Measurements from ENCODE around the gene C1QL1. TPM values are rescaled to one million over a fixed set of nuclear protein-coding genes. Genes with fewer than 3 reads are reported as not detected.

The C1QL1 gene
- total and polyA plus RNA-seq, 2 of the 13 experiments (the other 11 are each of a cell fraction or from before 2014, with no cell fraction given), result 0.11 TPM

- no peak for TF ChIP-seq ZNF280D (CRISPR knock-in tag; IDR thresholded peaks at IDR 0.05)
- TF ChIP-seq REST (IDR thresholded peaks at IDR 0.05; ENCODE audit: borderline replicate concordance in 1 of 2, low read depth in 1 of 2, low read length in 2 of 2), result no peak
- no peak for TF ChIP-seq HNRNPLL (IDR thresholded peaks at IDR 0.05; ENCODE audit: low read depth, low read length, poor library complexity, severe bottlenecking)
- no peak for TF ChIP-seq PRPF4 (IDR thresholded peaks at IDR 0.05; ENCODE audit: low read depth, low read length, poor library complexity, severe bottlenecking)
- TF ChIP-seq PRDM4 (CRISPR knock-in tag; IDR thresholded peaks at IDR 0.05; ENCODE audit: borderline replicate concordance), result no peak
- no peak for TF ChIP-seq ATF5 (CRISPR knock-in tag; IDR thresholded peaks at IDR 0.05; ENCODE audit: low read depth)
Observed at GRCh38 chr17:44983563-44983962, 15.5 kb upstream of the C1QL1 start (continued).

All from HepG2 (cell line).